Fibroblast of upper back skin (primary cell): Measurements from ENCODE around the gene PARP15.
A peak's percentile ranks its signal among the peaks of the same experiment; 100 is the strongest.

Experiments
- DNase-seq: peaks from one replicate; pipeline ENCODE4 v3.0.0-alpha.2; 2013

PARP15 gene

GRCh38 chr3:122576174-122576940, 1.1 kb upstream of the PARP15 start:
- DNase-seq: no peak

DNA sequence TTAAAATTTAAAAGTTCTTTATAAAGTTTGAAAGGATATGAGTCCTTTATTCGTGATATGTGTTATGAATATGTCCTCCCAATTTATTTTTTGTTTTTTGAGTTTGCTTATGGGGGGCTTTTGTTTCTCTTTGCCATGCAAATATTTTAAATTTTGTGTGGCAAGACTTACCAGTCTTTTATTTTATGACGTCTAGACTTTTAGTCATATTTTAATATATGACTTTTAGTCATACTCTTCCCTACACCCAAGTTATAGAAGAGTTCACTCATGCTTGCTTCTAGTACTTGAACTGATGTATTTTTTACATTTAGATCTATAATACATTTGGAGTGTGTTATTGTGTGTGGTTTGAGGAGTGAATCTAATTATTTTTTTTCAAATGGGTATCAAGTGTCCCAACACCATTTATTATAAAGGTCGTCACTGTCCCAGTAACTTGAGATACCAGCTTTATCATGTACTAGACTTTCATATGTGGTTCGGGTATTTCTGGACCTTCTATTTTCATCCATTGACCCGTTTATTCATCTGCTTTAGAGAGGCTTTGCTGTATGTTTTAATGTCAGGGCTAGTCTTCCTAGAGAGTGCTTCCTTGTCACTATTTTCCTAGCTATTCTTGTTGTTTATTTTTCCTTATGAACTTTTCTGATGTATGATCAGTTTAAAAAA, 755 bp downstream of the PARP15 start:
- DNase-seq: no peak

GRCh38 chr3:122580470-122580869, 3.0 kb downstream of the PARP15 start:
- no peak for DNase-seq

GRCh38 chr3:122581622-122582021, 4.2 kb downstream of the PARP15 start:
- no peak for DNase-seq

- no peak for DNase-seq
Measured at GRCh38 chr3:122582390-122582789, 4.9 kb downstream of the PARP15 start.

- no peak for DNase-seq
Measured at GRCh38 chr3:122586098-122586497, 8.6 kb downstream of the PARP15 start.

- no peak for DNase-seq
Measured at GRCh38 chr3:122586773-122587485, 9.5 kb downstream of the PARP15 start.

DNA sequence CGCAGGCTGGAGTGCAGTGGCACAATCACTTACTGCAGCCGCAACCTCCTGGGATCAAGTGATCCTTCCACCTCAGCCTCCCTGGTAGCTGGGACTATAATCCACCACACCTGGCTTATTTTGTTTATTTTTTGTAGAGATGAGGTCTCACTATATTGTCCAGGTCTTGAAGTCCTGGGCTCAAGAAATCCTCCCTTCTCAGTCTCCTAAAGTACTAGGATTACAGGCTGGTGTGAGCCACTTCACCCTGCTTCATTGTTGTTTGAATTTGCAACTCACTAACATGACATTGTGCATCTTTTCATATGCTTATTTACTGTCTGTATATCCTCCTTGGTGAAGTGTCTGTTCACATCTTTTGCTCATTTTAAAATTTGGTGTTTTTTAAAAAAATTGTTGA, 10.1 kb downstream of the PARP15 start:
- no peak for DNase-seq

- no peak for DNase-seq
Measured at GRCh38 chr3:122589297-122589696, 11.8 kb downstream of the PARP15 start.

- no peak for DNase-seq
Measured at GRCh38 chr3:122590610-122591009, 13.2 kb downstream of the PARP15 start.

DNA sequence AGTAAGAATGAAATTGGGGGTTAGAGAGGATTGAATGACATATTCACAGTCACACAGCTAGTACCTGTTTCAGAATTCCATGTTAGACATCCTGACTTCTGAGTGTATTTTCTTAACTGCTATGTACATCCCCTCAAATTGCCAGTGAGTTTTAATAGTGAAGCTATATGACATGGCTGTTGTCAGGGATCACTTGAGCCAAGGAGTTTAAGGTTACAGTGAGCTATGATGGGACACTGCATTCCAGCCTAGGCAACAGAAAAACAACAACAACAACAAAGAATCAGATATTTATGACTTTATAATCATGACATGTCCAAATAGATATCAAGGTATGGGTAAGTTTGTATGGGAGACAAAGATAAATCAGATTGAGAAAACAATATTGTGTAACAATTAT, 16.6 kb downstream of the PARP15 start:
- no peak for DNase-seq

GRCh38 chr3:122598151-122598550, 20.7 kb downstream of the PARP15 start:
- DNase-seq: no peak

DNA sequence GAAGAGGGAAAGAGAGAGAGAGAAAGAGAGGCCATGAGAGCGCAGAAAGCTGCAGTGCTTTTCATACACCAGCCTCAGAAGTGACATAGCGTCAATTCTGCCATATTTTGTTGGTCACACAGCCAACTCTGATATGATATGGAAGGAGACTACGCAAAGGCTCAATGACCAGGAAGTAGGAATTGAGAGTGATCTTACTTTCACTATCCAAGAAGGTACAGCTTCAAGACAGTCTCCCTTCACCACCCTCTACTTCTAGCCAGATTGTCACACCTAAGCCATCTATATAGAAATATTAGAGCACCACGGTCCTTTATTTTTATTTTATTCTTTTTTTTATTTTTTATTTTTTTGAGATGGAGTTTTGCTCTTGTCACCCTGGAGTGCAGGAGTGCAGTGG, 21.1 kb downstream of the PARP15 start:
- no peak for DNase-seq

DNA sequence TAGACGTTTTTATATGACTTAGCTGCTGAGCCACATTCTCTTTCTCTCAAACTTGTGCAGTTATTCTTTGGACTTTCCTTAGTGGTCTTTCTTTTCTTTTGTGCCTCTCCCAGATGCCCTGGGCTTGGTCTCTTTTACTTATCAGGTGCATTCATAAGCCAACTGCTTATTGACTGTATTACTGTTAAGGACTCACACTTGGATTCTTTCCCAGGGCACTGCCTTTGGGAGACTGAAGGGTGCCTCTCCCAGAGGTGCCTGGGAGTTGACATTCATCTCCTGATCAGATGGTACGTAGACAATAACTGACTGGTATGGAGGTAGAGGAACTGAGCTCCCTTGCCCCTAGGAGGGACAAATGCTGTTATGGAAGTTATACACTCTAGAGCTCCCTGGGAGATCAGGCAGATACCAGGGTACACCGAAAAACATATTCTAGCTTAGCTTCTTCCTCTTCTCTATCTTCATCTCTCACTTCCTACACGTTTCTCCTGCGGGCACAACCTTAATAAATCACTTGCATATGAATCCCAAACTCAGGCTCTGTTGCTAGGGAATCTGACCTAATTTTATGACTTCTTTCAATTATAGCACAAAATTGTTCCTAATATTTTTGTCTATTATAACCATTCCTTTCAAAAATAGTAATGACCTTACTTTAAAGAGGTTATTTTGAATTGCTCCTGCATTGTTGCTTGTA, 24.7 kb downstream of the PARP15 start:
- DNase-seq: no peak

- no peak for DNase-seq
Measured at GRCh38 chr3:122603056-122603455, 25.6 kb downstream of the PARP15 start.

- no peak for DNase-seq
Measured at GRCh38 chr3:122606330-122606729, 28.9 kb downstream of the PARP15 start.

DNA sequence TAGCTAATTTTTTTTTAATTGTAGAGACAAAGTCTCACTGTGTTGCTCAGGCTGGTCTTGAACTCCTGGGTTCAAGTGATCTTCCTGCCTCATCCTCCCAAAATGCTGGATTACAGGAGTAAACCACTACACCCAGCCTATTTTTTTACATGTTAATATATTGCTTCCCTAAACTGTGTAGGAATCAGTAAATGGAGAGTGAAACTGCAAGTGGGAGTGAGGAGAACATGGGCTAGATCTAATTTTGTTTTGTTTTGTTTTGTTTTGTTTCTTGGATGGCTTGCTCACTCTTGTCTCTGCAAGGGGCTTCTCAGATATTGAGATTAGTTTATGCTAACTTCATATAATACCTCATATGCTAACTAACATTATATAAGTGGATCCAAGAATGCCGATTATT, 31.5 kb downstream of the PARP15 start:
- DNase-seq: no peak

- peak; percentile 78 for DNase-seq
Measured at GRCh38 chr3:122609798-122610559, 32.5 kb downstream of the PARP15 start.

DNA sequence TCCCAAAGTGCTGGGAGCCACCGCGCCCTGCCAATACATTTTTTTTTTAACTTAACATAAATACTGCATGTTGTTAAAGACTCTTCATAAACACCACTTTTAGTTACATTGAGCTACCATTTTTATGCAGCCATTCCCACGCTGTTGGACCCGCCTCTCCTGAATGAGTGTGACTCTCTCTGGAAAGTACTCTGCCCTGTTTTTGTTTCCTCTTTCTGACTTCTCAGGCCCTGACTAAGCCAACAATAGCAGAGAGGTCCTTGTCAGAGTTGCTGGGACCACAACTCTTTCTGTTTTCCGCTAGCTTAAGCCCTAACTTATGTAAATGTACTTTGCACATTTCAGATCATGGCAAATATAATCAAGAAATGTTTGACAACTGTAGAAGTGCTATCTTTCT, 35.2 kb downstream of the PARP15 start:
- no peak for DNase-seq

DNA sequence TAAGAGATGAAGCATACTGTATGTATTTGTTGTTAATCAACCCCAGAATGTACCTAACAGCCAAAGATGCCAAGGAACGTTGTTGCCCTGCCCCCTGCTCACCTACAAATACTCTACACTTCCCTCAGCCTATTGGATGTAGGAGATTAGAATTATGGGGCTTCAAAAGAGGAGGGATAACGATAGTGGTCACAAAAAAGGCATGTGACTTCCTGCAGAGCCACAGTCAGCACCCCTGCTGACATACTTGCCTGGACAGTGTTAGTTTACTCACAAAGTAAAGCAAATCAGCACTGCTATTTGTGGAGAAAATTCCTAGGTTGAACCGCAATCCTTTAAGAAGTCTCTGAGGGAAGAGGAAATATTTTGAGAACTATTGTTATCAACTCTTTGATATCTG, 37.9 kb downstream of the PARP15 start:
- no peak for DNase-seq

DNA sequence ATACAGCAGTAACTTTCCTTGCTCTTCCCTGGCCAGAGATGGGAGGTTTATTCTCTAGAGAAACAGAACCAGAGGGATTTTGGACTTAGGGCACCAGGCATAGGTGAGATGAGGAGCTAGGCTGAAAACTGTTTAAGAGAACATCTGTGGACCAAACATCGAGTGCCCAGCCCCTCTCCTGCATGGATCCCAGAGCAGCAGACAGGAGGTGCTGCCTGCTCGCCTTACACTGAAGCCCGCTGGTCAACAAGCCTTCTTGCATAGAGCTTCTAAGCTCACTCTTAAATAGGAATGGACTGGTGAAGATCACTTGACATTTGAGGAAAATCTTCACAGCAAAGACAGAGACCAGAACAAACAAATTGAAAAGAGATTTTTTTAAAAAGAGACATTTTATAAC, 41.2 kb downstream of the PARP15 start:
- DNase-seq: no peak

GRCh38 chr3:122619040-122619439, 41.6 kb downstream of the PARP15 start:
- peak; percentile 13 for DNase-seq

- DNase-seq: no peak
Measured at GRCh38 chr3:122620399-122620798, 42.9 kb downstream of the PARP15 start.
